AG09319 (cell line): Measurements from ENCODE around the gene MAGEC3.

ENCODE experiments used
- DNase-seq: peaks from one replicate; pipeline ENCODE4 v3.0.0-alpha.2; 2010; ENCODE audit warnings: low read depth; ENCODE audit errors: extremely low read depth
- TF ChIP-seq, protein P1 (sequence below): IDR thresholded peaks from 2 replicates; pipeline ENCODE4 v1.5.1; 2011; ENCODE audit warnings: low read depth, mild to moderate bottlenecking, inconsistent platforms, low read length, moderate library complexity

Gene MAGEC3

DNA sequence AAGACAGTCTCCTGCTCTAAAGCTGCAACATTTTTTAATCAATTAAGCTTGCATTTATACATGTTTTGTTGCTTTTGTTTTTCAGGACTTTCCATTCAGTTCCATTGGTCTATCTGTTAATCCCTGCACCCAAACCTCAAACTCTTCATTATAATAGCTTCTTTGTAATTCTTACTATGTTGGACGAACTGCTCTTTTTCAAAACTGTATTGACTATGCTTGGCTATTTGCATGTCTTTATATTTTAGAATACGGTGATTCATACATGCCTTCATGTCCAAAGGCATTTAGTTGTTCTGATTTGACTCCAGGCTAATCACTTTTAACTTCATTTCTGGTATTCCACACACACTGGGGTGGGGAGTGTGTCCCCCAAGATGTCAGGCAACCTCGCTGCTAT is 79.7 kb downstream of the MAGEC3 start:
- TF ChIP-seq, protein P1, sequence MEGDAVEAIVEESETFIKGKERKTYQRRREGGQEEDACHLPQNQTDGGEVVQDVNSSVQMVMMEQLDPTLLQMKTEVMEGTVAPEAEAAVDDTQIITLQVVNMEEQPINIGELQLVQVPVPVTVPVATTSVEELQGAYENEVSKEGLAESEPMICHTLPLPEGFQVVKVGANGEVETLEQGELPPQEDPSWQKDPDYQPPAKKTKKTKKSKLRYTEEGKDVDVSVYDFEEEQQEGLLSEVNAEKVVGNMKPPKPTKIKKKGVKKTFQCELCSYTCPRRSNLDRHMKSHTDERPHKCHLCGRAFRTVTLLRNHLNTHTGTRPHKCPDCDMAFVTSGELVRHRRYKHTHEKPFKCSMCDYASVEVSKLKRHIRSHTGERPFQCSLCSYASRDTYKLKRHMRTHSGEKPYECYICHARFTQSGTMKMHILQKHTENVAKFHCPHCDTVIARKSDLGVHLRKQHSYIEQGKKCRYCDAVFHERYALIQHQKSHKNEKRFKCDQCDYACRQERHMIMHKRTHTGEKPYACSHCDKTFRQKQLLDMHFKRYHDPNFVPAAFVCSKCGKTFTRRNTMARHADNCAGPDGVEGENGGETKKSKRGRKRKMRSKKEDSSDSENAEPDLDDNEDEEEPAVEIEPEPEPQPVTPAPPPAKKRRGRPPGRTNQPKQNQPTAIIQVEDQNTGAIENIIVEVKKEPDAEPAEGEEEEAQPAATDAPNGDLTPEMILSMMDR = no peak
- no peak for DNase-seq

DNA sequence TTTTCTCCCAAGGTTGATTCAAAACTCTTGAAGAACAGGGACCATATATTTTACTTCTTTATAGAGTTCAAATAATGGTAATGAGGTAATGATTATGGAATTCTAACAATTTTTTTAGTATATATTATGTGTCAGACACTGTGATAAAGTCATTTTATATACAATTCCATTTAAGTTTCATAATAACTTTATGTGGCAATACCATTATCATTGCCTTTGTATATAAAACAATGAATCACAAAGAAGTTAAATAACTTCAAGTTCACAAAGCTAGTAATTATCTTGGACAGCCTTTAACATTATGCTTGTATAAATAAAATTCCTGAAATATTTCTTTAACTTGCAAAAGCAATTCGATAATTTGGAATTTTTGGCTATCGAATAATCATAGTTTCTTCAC is 86.2 kb downstream of the MAGEC3 start:
- TF ChIP-seq, protein P1 = no peak
- DNase-seq = no peak

DNA sequence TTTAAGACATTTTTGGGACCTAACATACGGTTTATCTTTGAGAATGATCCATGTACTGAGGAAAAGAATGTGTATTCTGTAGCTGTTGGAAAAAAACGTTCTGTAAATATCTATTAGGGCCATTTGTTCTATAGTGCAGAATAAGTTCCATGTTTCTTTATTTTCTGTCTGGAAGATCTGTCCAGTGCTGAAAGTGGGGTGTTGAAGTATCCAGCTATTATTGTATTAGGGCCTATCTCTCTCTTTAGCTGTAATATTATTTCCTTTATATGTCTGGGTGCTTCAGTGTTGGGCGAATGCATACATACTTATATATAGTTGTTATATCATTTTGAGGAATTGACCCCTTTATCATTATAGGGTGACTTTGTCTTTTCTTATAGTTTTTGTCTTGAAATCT is 90.3 kb downstream of the MAGEC3 start:
- DNase-seq = no peak
- TF ChIP-seq, protein P1 = no peak

DNA sequence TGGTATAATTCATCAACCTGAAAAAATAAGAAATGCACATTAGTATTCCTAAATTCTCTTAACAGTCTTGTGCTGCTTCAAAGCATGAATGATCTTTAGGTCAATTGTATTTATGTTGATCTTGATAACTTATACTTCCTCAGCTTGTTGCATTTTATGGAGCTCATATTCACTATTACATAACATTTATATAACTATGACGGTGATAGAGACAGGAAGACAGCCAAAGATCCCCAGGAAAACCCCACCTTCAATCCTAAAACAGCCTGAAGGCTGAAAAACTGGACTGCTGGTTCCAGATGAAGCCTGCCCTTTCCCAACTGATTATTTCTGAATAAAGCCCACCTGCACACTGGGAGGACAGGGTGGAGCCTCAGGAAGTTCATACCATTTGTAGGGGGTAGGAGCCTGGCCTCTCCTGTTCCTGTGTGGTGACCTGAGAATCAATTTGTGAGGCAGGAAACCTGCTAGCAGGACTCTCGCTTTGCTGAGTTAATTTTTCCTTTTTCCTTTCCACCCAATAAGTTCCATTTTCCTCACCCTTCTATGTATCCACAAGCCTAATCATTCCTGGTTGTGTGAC is 96.0 kb downstream of the MAGEC3 start:
- no peak for DNase-seq
- TF ChIP-seq, protein P1 = no peak

DNA sequence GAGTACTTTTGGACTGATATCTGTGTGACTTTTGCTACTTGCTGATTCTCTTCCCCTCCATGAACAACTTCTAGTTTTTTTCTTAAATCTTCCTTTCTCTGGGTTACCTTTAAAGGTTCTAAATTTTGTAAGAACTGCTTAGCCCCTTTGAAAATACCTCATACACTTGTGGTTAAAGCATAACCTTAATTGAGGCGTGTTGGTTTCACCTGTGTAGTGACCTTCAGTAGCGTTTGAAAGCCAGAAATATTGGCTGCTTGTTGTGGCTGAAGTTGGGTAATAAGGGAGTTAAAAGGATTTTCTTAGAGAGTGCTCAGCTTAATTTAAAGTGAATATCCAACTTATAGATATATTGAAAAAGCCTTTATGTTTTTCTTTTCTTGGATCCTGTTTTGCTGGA is 97.5 kb downstream of the MAGEC3 start:
- no peak for DNase-seq
- TF ChIP-seq, protein P1 = no peak

DNA sequence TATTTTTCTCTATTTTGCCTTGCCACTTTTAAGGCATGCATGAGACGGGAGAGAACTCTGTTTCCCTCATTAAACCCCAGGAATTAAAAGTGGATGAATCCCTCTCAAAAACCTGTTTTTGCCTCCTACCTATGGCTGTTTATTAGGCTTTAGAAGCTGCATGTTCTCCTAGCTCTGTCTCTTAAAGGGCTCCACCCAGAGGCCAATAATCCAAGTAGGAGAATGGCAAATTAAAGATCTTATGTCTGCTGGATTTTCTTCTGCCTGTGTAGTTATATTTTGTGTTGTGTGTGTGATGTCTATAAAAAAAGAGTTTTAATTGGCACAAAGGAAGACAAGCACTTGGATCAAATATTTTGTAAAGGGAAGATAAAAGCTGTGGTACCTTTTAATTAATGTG is 98.0 kb downstream of the MAGEC3 start:
- no peak for DNase-seq

DNA sequence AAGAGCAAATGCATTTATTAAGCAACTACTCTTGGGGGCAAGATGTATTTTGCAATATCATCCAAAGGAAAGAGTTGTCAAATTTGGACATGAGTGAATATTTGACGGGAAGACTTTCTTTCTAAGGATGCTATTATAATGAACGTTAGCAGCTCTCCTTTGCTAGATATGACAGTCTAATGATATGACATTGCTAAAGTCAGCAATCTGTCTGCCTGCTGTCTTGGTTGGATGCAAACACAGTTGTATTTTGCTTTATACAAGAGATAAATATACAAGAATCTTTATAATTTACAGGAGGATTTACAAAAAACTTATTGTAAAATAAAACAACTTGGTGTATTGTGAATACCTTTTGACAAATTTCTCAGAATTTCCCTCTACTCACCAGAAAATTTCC is 103.1 kb downstream of the MAGEC3 start:
- no peak for DNase-seq
- TF ChIP-seq, protein P1 = no peak

More for the DNA sequence above, 98.0 kb downstream of the MAGEC3 start:
- TF ChIP-seq, protein P1 = no peak; the same call in 1 of the 2 replicates
